Omental fat pad (tissue), 4 donors: ENCODE results near the gene SPG21. TPM values are rescaled to one million over a fixed set of nuclear protein-coding genes. Genes with fewer than 3 reads are reported as not detected.

Experiments
- ATAC-seq: fragments of 150-250 bp; one replicate; pipeline ENCODE4 v1.9.1; 2016; ENCODE audit warnings: mild to moderate bottlenecking, moderate library complexity; ENCODE audit not compliant: low FRiP score
- DNase-seq: peaks from one replicate; pipeline ENCODE4 v3.0.0-alpha.2; 2019; ENCODE audit warnings: low spot score
- total RNA-seq, 4 donors: library from RNA; depleted of rRNA; stranded (reverse); fragments of >200 nt; gene quantifications; one replicate each; pipeline ENCODE4 v1.1.0, GENCODE V29; 2016
- TF ChIP-seq, protein P1 (sequence below), 3 donors: fragments of 450-650 bp; IDR thresholded peaks; one replicate each; pipeline ENCODE4 v1.5.1; 2016 to 2017; ENCODE audit warnings: antibody characterized with exemption in 3 of 3, mild to moderate bottlenecking in 3 of 3, moderate library complexity in 2 of 3

SPG21 gene
- total RNA-seq, 4 donors from 2014 or later: 72.9 to 93.9 (median 84.7) TPM

DNA sequence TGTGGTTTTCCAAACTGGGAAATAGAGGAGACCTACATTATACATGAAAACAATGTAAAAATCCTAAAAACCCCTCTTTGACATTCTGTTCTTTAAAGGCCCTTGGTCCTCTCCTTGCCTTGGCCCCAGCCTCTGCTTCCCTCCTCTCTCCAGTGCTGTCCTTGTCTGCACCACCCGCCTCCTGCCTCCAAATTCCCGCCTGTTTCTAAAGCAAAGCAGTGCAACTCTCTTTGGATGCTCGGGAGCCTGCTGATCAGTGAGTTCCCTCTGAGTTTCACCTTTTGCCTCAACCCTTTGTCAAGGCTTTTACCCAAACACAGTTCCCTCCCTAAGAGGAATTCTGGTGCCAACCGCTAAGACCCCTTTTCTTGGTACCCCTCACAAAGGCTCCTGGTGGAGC, 70.0 kb downstream of the SPG21 start:
- TF ChIP-seq, protein P1, sequence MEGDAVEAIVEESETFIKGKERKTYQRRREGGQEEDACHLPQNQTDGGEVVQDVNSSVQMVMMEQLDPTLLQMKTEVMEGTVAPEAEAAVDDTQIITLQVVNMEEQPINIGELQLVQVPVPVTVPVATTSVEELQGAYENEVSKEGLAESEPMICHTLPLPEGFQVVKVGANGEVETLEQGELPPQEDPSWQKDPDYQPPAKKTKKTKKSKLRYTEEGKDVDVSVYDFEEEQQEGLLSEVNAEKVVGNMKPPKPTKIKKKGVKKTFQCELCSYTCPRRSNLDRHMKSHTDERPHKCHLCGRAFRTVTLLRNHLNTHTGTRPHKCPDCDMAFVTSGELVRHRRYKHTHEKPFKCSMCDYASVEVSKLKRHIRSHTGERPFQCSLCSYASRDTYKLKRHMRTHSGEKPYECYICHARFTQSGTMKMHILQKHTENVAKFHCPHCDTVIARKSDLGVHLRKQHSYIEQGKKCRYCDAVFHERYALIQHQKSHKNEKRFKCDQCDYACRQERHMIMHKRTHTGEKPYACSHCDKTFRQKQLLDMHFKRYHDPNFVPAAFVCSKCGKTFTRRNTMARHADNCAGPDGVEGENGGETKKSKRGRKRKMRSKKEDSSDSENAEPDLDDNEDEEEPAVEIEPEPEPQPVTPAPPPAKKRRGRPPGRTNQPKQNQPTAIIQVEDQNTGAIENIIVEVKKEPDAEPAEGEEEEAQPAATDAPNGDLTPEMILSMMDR (IDR thresholded peaks at IDR 0.05): no peak
- no peak for ATAC-seq
- DNase-seq: no peak

DNA sequence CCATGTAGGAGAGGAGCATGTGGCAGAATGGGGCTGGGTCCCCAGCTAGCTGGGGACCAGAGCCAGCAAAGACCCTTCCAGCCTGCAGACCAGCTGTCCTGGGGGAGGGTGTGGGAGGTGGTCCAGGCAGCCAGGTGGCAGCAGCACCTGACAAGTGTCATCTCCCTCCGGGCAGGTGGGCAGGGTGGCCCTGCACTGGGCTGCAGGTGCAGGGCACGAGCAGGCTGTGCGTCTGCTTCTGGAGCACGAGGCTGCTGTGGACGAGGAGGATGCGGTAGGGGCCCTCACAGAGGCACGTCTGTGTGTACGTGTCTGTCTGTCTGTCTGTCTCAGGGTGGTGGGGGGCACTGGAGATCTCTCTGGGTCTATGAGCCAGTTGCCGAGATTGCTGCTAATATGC, 72.5 kb downstream of the SPG21 start:
- no peak for ATAC-seq
- TF ChIP-seq, protein P1 (IDR thresholded peaks at IDR 0.05): no peak
- DNase-seq: no peak

- TF ChIP-seq, protein P1 (IDR thresholded peaks at IDR 0.05): no peak
- ATAC-seq: no peak
Observed at GRCh38 chr15:64916365-64916764, 73.3 kb downstream of the SPG21 start.

DNA sequence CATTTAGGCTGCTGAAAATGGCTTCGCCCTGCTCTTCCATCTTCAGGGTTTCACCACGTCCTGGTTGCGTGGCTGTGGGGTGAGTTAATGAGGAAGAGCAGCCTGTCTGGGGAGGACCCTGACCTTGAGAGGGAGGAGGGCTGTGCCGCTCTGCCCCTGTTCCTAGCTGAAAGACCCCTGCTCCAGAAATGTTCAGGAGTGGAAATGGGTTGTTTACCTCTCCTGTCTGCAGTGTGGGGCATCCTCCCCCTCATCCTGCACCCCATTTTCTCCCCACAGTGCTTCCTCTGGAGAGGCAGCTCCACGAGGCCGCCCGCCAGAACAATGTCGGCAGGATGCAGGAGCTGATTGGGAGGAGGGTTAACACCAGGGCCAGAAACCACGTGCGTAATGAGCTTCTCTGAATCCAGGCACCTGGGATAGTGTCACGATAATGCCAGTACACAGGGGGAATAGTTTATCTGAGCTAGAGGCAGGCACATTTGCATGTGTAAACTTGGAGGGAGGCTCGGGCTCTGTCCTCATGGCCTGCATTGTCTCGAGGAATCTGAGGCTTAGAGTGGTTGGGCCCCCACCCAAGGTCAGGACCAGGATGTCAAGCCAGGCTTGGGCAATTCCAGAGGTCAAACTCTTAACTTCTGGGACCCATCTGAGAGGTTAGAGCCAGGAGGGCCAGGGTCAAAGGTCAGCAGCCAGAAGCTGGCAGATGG, 74.0 kb downstream of the SPG21 start:
- TF ChIP-seq, protein P1 (IDR thresholded peaks at IDR 0.05): no peak
- DNase-seq: no peak

More at GRCh38 chr15:64916365-64916764, 73.3 kb downstream of the SPG21 start:
- no peak for DNase-seq

More for the DNA sequence above, 74.0 kb downstream of the SPG21 start:
- no peak for ATAC-seq

Other genes with a start within 250 kb of the SPG21 start
- 1 to 10 TPM; 1.4 to 3.1 (median 2.8) TPM for gene RBPMS2, start 214.3 kb downstream of the SPG21 start, total RNA-seq
- gene PIF1, start 164.3 kb downstream of the SPG21 start, total RNA-seq: 1 to 10 TPM in 2 of 4 donors, under 1 TPM in 1, not detected in 1; 0.63 to 1.4 (median 1.0) TPM
- 10 to 100 TPM; 53.0 to 86.6 (median 58.4) TPM for gene PLEKHO2, start 148.0 kb downstream of the SPG21 start, total RNA-seq
- 10 to 100 TPM in 1 of 4 donors, 1 to 10 TPM in 3; 5.9 to 18.5 (median 7.5) TPM for gene ANKDD1A, start 78.0 kb downstream of the SPG21 start, total RNA-seq
- gene MTFMT, start 39.7 kb upstream of the SPG21 start, total RNA-seq: 10 to 100 TPM; 16.8 to 25.2 (median 22.4) TPM
- gene SLC51B, start 55.5 kb upstream of the SPG21 start, total RNA-seq: not detected
- 10 to 100 TPM in 1 of 4 donors, 1 to 10 TPM in 3; 4.6 to 50.0 (median 7.6) TPM for gene RASL12, start 78.1 kb upstream of the SPG21 start, total RNA-seq
- gene KBTBD13, start 86.8 kb upstream of the SPG21 start, total RNA-seq: not detected
- 1 to 10 TPM; 2.9 to 5.6 (median 4.6) TPM for gene UBAP1L, start 125.3 kb upstream of the SPG21 start, total RNA-seq
- gene PDCD7, start 143.9 kb upstream of the SPG21 start, total RNA-seq: 10 to 100 TPM; 14.8 to 20.3 (median 17.3) TPM
- 10 to 100 TPM; 30.2 to 58.8 (median 37.7) TPM for gene CLPX, start 195.4 kb upstream of the SPG21 start, total RNA-seq
- 100 to 1,000 TPM in 2 of 4 donors, 10 to 100 TPM in 2; 27.2 to 434 (median 75.3) TPM for gene CILP, start 221.6 kb upstream of the SPG21 start, total RNA-seq